ENCODE data around the gene FGGY. TPM values are rescaled to one million over a fixed set of nuclear protein-coding genes. Genes with fewer than 3 reads are reported as not detected.

Gene FGGY
- total and polyA plus RNA-seq, 2 donors (not counting 3 experiments of a cell fraction or from before 2014, with no cell fraction given), result 5.6 to 6.4 TPM

GRCh38 chr1:59776960-59777852 is 480.3 kb downstream of the FGGY start:
- FAIRE-seq (peak; percentile 89), DNase-seq (ENCODE audit: low read depth, low spot score) (peak; percentile 80)
- intact Hi-C loops (cut with micrococcal nuclease), result loop anchor here (1.0 kb wide), 1 partner anchor 170 kb away; no protein-coding TSS in a partner anchor
- no peaks in the 10 kb centered on the region for H4K20me1 ChIP-seq (replicated peaks; ENCODE audit: control insufficient read depth, extremely low read depth, insufficient read depth, low read length)
- ChIA-PET POLR2A (no interaction called here), CTCF (interaction anchor here (1.0 to 2.3 kb wide), 6 partner anchors 11 to 194 kb away, joined by 3 to 17 read pairs (median 4); no protein-coding TSS in a partner anchor)
- BruUV-seq (replicated peaks), result no TSS peak
- peaks cover 11% of the 10 kb centered on the region for H3K4me1 ChIP-seq (ENCODE audit: control insufficient read depth, extremely low read depth, insufficient read depth, low read length)
- dilution Hi-C loops (cut with MboI; ENCODE audit: extremely low pct_ligation_motif_present, low sequenced_read_pairs), result no loop called here
- H2AFZ ChIP-seq (ENCODE audit: low read depth, low read length), result peak overlapping the region; percentile 50
- peak overlapping the region; percentile 36 for H3K27ac ChIP-seq (ENCODE audit: insufficient read depth, low read depth, low read length)
- no peaks in the 10 kb centered on the region for H3K27me3 ChIP-seq (ENCODE audit: control insufficient read depth in 2 of 2, insufficient read depth in 2 of 2, low read length in 2 of 2)
- H3K36me3 ChIP-seq (ENCODE audit: control insufficient read depth in 2 of 2, extremely low read depth in 1 of 2, insufficient read depth in 2 of 2, low read length in 2 of 2), result no peaks in the 10 kb centered on the region
- H3K9me1 ChIP-seq (replicated peaks; ENCODE audit: control insufficient read depth, extremely low read depth, insufficient read depth, low read length), result no peaks in the 10 kb centered on the region
- no peaks in the 10 kb centered on the region for H3K79me2 ChIP-seq (ENCODE audit: control insufficient read depth, insufficient read depth, low read length)
- H3K9ac ChIP-seq (replicated peaks; ENCODE audit: extremely low read depth, insufficient read depth, low read length), result no peak overlapping the region
- no peak overlapping the region for H3K4me3 ChIP-seq (replicated peaks in 1 of 3; ENCODE audit: insufficient read depth in 1 of 3, low read depth in 1 of 3, low read length in 3 of 3)
- TF ChIP-seq FOS (IDR thresholded peaks at IDR 0.05; ENCODE audit: borderline replicate concordance, insufficient read depth, low read length), result no peak
- TF ChIP-seq CTCF (IDR thresholded peaks at IDR 0.05; ENCODE audit: extremely low read depth in 1 of 2, insufficient read depth in 1 of 2, low read depth in 1 of 2, low read length in 2 of 2), result peak; percentile 19 to 44
- peak overlapping the region; percentile 9 for H3K4me2 ChIP-seq (ENCODE audit: insufficient read depth, low read length)
- H3K9me3 ChIP-seq (replicated peaks; ENCODE audit: control insufficient read depth, insufficient read depth, low read length), result no peaks in the 10 kb centered on the region

GRCh38 chr1:59779949-59780348 is 483.1 kb downstream of the FGGY start:
- no peak for FAIRE-seq
- Histone ChIP-seq H3K27me3 (ENCODE audit: control insufficient read depth in 2 of 2, insufficient read depth in 2 of 2, low read length in 2 of 2) (no peaks in the 10 kb centered on the region), H3K79me2 (ENCODE audit: control insufficient read depth, insufficient read depth, low read length) (no peaks in the 10 kb centered on the region), H3K4me3 (replicated peaks in 1 of 3; ENCODE audit: insufficient read depth in 1 of 3, low read depth in 1 of 3, low read length in 3 of 3) (no peak overlapping the region), H2AFZ (ENCODE audit: low read depth, low read length) (no peak overlapping the region), H3K4me2 (ENCODE audit: insufficient read depth, low read length) (no peak overlapping the region), H3K9me3 (replicated peaks; ENCODE audit: control insufficient read depth, insufficient read depth, low read length) (no peaks in the 10 kb centered on the region), H3K9me1 (replicated peaks; ENCODE audit: control insufficient read depth, extremely low read depth, insufficient read depth, low read length) (no peaks in the 10 kb centered on the region), H3K27ac (ENCODE audit: insufficient read depth, low read depth, low read length) (no peak overlapping the region), H4K20me1 (replicated peaks; ENCODE audit: control insufficient read depth, extremely low read depth, insufficient read depth, low read length) (no peaks in the 10 kb centered on the region), H3K9ac (replicated peaks; ENCODE audit: extremely low read depth, insufficient read depth, low read length) (no peak overlapping the region), H3K36me3 (ENCODE audit: control insufficient read depth in 2 of 2, extremely low read depth in 1 of 2, insufficient read depth in 2 of 2, low read length in 2 of 2) (no peaks in the 10 kb centered on the region), H3K4me1 (ENCODE audit: control insufficient read depth, extremely low read depth, insufficient read depth, low read length) (peaks cover 10% of the 10 kb centered on the region)
- intact Hi-C loops (cut with micrococcal nuclease) (no loop called here), dilution Hi-C loops (cut with MboI; ENCODE audit: extremely low pct_ligation_motif_present, low sequenced_read_pairs) (no loop called here)
- BruUV-seq (replicated peaks), result no TSS peak
- POLR2A ChIA-PET, result no interaction called here
- DNase-seq (ENCODE audit: low read depth, low spot score), result no peak
- TF ChIP-seq MAX (IDR thresholded peaks at IDR 0.05; ENCODE audit: insufficient read depth, insufficient read length) (no peak), CTCF (IDR thresholded peaks at IDR 0.05; ENCODE audit: extremely low read depth in 1 of 2, insufficient read depth in 1 of 2, low read depth in 1 of 2, low read length in 2 of 2) (peak in 1 of 2 donors; percentile 21)
- CTCF ChIA-PET, result interaction anchor here (0.6 to 1.4 kb wide), 2 partner anchors 167 to 569 kb away, joined by 3 to 6 read pairs; no protein-coding TSS in a partner anchor

Measured in endothelial cell of umbilical vein (primary cell).